HepG2 (cell line): ENCODE data around the gene CTF1. TPM values are rescaled to one million over a fixed set of nuclear protein-coding genes. Genes with fewer than 3 reads are reported as not detected.

Source experiments
- AHR ChIP-seq: IDR thresholded peaks from 2 replicates; pipeline ENCODE4 v1.6.1; 2018; ENCODE audit warnings: missing genetic modification reagents, missing compliant biosample characterization
- ARNTL ChIP-seq: sonication (generic); formaldehyde crosslinking; IDR thresholded peaks from 2 replicates; pipeline ENCODE4 v1.4.0; 2020; ENCODE audit warnings: mild to moderate bottlenecking, missing genetic modification reagents
- ATF7-NPFF ChIP-seq: sonication (generic); formaldehyde crosslinking; IDR thresholded peaks from 2 replicates; pipeline ENCODE4 v1.8.1; 2023; ENCODE audit warnings: mild to moderate bottlenecking, low read depth, missing genetic modification reagents, moderate library complexity
- HIVEP1 ChIP-seq: sonication (generic); formaldehyde crosslinking; IDR thresholded peaks from 2 replicates; pipeline ENCODE4 v1.4.0; 2020; ENCODE audit warnings: mild to moderate bottlenecking, missing genetic modification reagents
- KLF6 ChIP-seq: IDR thresholded peaks from 2 replicates; pipeline ENCODE4 v1.8.0; 2016; ENCODE audit warnings: missing biosample characterization, missing genetic modification reagents
- PAF1 ChIP-seq: IDR thresholded peaks from 2 replicates; pipeline ENCODE4 v1.6.1; 2016; ENCODE audit warnings: missing genetic modification reagents, missing compliant biosample characterization
- PHF21A ChIP-seq: sonication (generic); formaldehyde crosslinking; IDR thresholded peaks from 2 replicates; pipeline ENCODE4 v1.5.0; 2020; ENCODE audit warnings: mild to moderate bottlenecking, missing genetic modification reagents
- SAP130 ChIP-seq: IDR thresholded peaks from 2 replicates; pipeline ENCODE4 v1.6.1; 2016; ENCODE audit warnings: low read depth
- SOX6 ChIP-seq, 2 experiments: fragments of 450-650 bp in 1 of 2; sonication (generic) in 1 of 2; formaldehyde crosslinking in 1 of 2; IDR thresholded peaks; 2 replicates each; pipeline versions ENCODE4 v1.4.0 to v1.6.1; 2017 to 2020; ENCODE audit warnings: antibody characterized with exemption in 1 of 2, mild to moderate bottlenecking in 1 of 2, missing genetic modification reagents in 1 of 2
- ZBTB7B ChIP-seq: sonication (generic); formaldehyde crosslinking; IDR thresholded peaks from 2 replicates; pipeline ENCODE4 v1.4.0; 2020; ENCODE audit warnings: missing genetic modification reagents
- ZNF17 ChIP-seq: sonication (generic); formaldehyde crosslinking; IDR thresholded peaks from 2 replicates; pipeline ENCODE4 v1.5.0; 2020; ENCODE audit warnings: mild to moderate bottlenecking, missing genetic modification reagents
- ZNF34 ChIP-seq: sonication (generic); formaldehyde crosslinking; IDR thresholded peaks from 2 replicates; pipeline ENCODE4 v1.4.0; 2020; ENCODE audit warnings: mild to moderate bottlenecking, missing genetic modification reagents, borderline replicate concordance
- polyA plus RNA-seq, 8 experiments: library from polyadenylated mRNA; depleted of rRNA in 3 of 8; stranded (reverse) in 7 of 8; unstranded in 1 of 8; fragments of >200 nt; fragmentation: Illumina TruSeq in 4 of 8; extraction: Trizol in 4 of 8; gene quantifications; 2 replicates each; pipeline versions ENCODE4 v1.2.1 to v1.2.3, GENCODE V29; 2011 to 2016; ENCODE audit warnings: low read depth in 4 of 8, missing spikeins in 1 of 8, mixed read lengths in 1 of 8; ENCODE audit not compliant: insufficient read depth in 1 of 8
- total RNA-seq, 5 experiments: library from RNA; depleted of rRNA; stranded (reverse); fragments of >200 nt; fragmentation: Illumina TruSeq; extraction: Trizol; gene quantifications; 2 replicates each; pipeline ENCODE4 v1.2.3, GENCODE V29; 2016; ENCODE audit warnings: low read depth in 1 of 5
- TF ChIP-seq, protein P1 (sequence below): sonication (generic); formaldehyde crosslinking; IDR thresholded peaks from 2 replicates; pipeline ENCODE4 v1.5.0; 2020; ENCODE audit warnings: missing genetic modification reagents
- TF ChIP-seq, protein P2 (sequence below): IDR thresholded peaks from 2 replicates; pipeline ENCODE4 v1.6.1; 2016; ENCODE audit warnings: low read depth, borderline replicate concordance
- TF ChIP-seq, protein P3 (sequence below): sonication (generic); formaldehyde crosslinking; IDR thresholded peaks from 2 replicates; pipeline ENCODE4 v1.8.1; 2023; ENCODE audit warnings: mild to moderate bottlenecking, missing genetic modification reagents
- TF ChIP-seq, protein P4 (sequence below): sonication (generic); formaldehyde crosslinking; IDR thresholded peaks from 2 replicates; pipeline ENCODE4 v1.8.1; 2023; ENCODE audit warnings: mild to moderate bottlenecking, moderate library complexity, missing genetic modification reagents
- TF ChIP-seq, protein P5 (sequence below): sonication (generic); formaldehyde crosslinking; conservative IDR thresholded peaks from 2 replicates; pipeline ENCODE4 v1.8.0; 2022; ENCODE audit warnings: mild to moderate bottlenecking, moderate library complexity, missing genetic modification reagents
- TF ChIP-seq, protein P6 (sequence below): sonication (generic); formaldehyde crosslinking; IDR thresholded peaks from 2 replicates; pipeline ENCODE4 v1.5.0; 2020; ENCODE audit warnings: missing genetic modification reagents
- TF ChIP-seq, protein P7 (sequence below): sonication (generic); formaldehyde crosslinking; IDR thresholded peaks from 2 replicates; pipeline ENCODE4 v1.8.0; 2022; ENCODE audit warnings: mild to moderate bottlenecking, missing genetic modification reagents, moderate library complexity
- TF ChIP-seq, protein P8 (sequence below): sonication (generic); formaldehyde crosslinking; IDR thresholded peaks from 2 replicates; pipeline ENCODE4 v1.4.0; 2020; ENCODE audit warnings: missing genetic modification reagents, low read depth, mild to moderate bottlenecking, borderline replicate concordance

The CTF1 gene
- total and polyA plus RNA-seq, 2 of the 13 experiments (the other 11 are each of a cell fraction or from before 2014, with no cell fraction given): 0.13 to 1.8 TPM

DNA sequence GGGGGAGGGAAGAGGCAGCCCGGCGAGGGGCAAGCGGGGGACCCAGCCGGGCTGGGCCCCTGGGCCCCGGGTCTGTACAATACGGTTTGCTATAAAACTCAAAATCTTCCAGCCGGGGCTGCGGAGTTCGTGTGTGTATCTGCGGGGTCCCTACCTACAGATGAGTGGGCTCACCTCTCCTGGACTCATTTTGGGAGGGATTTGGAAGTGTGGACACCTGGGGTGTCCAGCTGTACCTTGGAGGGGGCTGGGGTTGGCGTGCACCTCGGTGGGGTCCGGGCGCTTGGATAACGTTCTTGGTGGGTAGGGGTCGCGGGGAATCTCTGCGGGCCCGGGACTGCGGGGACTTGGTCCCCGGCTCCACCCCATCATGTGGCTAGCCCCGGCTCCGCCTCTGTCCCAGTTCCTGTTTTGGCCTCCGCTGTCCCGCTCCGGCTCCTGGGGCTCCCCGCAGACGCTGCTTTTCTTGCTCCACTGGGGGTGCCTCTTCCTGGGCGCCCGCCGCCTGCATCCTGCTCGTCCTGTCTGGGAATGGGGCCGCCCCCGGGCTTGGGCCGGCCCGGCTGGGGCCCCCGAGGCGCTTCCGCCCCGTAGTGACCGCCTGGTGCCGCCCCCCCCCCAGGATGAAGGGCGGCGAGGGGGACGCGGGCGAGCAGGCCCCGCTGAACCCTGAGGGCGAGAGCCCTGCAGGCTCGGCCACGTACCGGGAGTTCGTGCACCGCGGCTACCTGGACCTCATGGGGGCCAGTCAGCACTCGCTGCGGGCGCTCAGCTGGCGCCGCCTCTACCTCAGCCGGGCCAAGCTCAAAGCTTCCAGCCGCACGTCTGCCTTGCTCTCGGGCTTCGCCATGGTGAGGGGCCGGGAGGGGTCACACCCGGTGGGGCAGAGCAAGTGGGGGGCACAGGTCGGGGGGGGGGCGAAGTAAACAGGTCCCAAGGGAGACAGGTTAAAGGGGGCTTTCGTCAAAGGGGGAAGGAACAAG lies 52.5 kb downstream of the CTF1 start, which contains the start of gene ORAI3 (continued):
- TF ChIP-seq, protein P1, sequence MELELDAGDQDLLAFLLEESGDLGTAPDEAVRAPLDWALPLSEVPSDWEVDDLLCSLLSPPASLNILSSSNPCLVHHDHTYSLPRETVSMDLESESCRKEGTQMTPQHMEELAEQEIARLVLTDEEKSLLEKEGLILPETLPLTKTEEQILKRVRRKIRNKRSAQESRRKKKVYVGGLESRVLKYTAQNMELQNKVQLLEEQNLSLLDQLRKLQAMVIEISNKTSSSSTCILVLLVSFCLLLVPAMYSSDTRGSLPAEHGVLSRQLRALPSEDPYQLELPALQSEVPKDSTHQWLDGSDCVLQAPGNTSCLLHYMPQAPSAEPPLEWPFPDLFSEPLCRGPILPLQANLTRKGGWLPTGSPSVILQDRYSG (CRISPR knock-in tag): 0 out of 2 replicates have a peak, but pooled peaks have one; percentile 30
- peak; percentile 62; the same call in 1 of the 2 replicates for TF ChIP-seq ATF7-NPFF
- TF ChIP-seq KLF6 (CRISPR knock-in tag): peak; percentile 71; the same call in 1 of the 2 replicates
- TF ChIP-seq PHF21A (CRISPR knock-in tag): peak; percentile 78
- TF ChIP-seq, protein P2, sequence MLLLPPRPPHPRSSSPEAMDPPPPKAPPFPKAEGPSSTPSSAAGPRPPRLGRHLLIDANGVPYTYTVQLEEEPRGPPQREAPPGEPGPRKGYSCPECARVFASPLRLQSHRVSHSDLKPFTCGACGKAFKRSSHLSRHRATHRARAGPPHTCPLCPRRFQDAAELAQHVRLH (CRISPR knock-in tag): no peak
- TF ChIP-seq, protein P3, sequence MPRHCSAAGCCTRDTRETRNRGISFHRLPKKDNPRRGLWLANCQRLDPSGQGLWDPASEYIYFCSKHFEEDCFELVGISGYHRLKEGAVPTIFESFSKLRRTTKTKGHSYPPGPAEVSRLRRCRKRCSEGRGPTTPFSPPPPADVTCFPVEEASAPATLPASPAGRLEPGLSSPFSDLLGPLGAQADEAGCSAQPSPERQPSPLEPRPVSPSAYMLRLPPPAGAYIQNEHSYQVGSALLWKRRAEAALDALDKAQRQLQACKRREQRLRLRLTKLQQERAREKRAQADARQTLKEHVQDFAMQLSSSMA: 0 out of 2 replicates have a peak, but pooled peaks have one; percentile 44
- TF ChIP-seq ZNF34 (CRISPR knock-in tag): no peak; the same call in 1 of the 2 replicates
- no peak for TF ChIP-seq AHR
- no peak for TF ChIP-seq HIVEP1
- TF ChIP-seq, protein P4, sequence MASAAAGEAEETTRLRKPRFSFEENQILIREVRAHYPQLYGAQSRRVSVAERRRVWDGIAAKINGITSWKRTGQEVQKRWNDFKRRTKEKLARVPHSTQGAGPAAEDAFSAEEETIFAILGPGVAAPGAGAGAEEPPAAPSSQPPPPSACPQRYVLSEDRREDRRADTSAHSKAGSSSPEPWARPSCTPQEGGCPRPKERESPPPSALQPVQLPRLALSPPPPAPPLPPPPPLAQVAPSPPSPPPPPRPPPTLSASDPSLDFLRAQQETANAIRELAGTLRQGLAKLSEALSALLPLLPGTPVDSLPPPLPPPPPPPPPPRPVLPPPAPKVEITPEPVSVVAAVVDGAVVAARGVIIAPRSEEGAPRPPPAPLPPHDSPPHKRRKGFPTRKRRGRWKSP (CRISPR knock-in tag): 0 out of 2 replicates have a peak, but pooled peaks have one; percentile 12
- TF ChIP-seq, protein P5, sequence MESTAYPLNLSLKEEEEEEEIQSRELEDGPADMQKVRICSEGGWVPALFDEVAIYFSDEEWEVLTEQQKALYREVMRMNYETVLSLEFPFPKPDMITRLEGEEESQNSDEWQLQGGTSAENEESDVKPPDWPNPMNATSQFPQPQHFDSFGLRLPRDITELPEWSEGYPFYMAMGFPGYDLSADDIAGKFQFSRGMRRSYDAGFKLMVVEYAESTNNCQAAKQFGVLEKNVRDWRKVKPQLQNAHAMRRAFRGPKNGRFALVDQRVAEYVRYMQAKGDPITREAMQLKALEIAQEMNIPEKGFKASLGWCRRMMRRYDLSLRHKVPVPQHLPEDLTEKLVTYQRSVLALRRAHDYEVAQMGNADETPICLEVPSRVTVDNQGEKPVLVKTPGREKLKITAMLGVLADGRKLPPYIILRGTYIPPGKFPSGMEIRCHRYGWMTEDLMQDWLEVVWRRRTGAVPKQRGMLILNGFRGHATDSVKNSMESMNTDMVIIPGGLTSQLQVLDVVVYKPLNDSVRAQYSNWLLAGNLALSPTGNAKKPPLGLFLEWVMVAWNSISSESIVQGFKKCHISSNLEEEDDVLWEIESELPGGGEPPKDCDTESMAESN (CRISPR knock-in tag): peak; percentile 82
- TF ChIP-seq, protein P6, sequence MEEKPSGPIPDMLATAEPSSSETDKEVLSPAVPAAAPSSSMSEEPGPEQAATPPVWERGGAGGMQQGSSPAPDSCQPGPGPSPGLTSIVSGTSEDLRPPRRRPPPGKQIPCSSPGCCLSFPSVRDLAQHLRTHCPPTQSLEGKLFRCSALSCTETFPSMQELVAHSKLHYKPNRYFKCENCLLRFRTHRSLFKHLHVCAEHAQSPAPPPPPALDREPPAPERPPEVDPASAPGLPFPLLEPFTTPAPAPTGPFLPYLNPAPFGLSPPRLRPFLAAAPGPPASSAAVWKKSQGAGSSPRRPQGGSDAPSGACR: no peak; the same call in 1 of the 2 replicates
- TF ChIP-seq SAP130 (CRISPR knock-in tag): peak; percentile 53
- no peak for TF ChIP-seq SOX6 (IDR thresholded peaks at IDR 0.05)
- peak; percentile 11 for TF ChIP-seq SOX6 (CRISPR knock-in tag; IDR thresholded peaks at IDR 0.05)
- no peak for TF ChIP-seq PAF1 (CRISPR knock-in tag)
- peak; percentile 25; the same call in 1 of the 2 replicates for TF ChIP-seq ARNTL (CRISPR knock-in tag)
- TF ChIP-seq, protein P7, sequence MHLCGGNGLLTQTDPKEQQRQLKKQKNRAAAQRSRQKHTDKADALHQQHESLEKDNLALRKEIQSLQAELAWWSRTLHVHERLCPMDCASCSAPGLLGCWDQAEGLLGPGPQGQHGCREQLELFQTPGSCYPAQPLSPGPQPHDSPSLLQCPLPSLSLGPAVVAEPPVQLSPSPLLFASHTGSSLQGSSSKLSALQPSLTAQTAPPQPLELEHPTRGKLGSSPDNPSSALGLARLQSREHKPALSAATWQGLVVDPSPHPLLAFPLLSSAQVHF (CRISPR knock-in tag): peak; percentile 43; the same call in 1 of the 2 replicates
- 0 out of 2 replicates have a peak, but pooled peaks have one; percentile 48 for TF ChIP-seq ZBTB7B
- 0 out of 2 replicates have a peak, but pooled peaks have one; percentile 9 for TF ChIP-seq ZNF17 (CRISPR knock-in tag)
- TF ChIP-seq, protein P8, sequence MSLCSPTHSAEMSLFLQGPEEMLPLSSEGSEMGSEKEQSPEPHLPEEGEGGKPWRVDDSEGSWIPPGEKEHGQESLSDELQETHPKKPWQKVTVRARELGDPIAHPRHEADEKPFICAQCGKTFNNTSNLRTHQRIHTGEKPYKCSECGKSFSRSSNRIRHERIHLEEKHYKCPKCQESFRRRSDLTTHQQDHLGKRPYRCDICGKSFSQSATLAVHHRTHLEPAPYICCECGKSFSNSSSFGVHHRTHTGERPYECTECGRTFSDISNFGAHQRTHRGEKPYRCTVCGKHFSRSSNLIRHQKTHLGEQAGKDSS (CRISPR knock-in tag): no peak; the same call in 1 of the 2 replicates
